Cardiac muscle cell (in vitro differentiated cells and primary cell): ENCODE results near the gene LCA5L. TPM values are rescaled to one million over a fixed set of nuclear protein-coding genes. Genes with fewer than 3 reads are reported as not detected.
A peak's percentile ranks its signal among the peaks of the same experiment; 100 is the strongest.

Source experiments
- DNase-seq, 2 donors: peaks; one replicate each; pipeline versions ENCODE4 v3.0.0 to v3.0.0-alpha.2; 2010 to 2017; ENCODE audit warnings: low read depth in 1 of 2, low spot score in 1 of 2
- H3K27ac ChIP-seq: fragments of 200-600 bp; sonication (generic); 2 replicates; pipeline ENCODE4 v1.5.1; 2016
- H3K27me3 ChIP-seq: fragments of 200-600 bp; sonication (generic); 2 replicates; pipeline ENCODE4 v1.6.0; 2016; ENCODE audit warnings: control low read depth
- H3K36me3 ChIP-seq: fragments of 200-600 bp; sonication (generic); 2 replicates; pipeline ENCODE4 v1.5.1; 2016; ENCODE audit warnings: control low read depth
- H3K4me1 ChIP-seq: fragments of 200-600 bp; sonication (generic); 2 replicates; pipeline ENCODE4 v1.8.1; 2017; ENCODE audit warnings: low read depth, mild to moderate bottlenecking, mixed run types
- H3K4me3 ChIP-seq: fragments of 200-600 bp; sonication (generic); 2 replicates; pipeline ENCODE4 v1.5.1; 2016; ENCODE audit warnings: mild to moderate bottlenecking
- H3K9me3 ChIP-seq: fragments of 200-600 bp; sonication (generic); 2 replicates; pipeline ENCODE4 v1.5.1; 2017; ENCODE audit warnings: low read depth, mild to moderate bottlenecking, control low read depth
- CTCF ChIP-seq: IDR thresholded peaks from 2 replicates; pipeline ENCODE4 v1.5.1; 2012; ENCODE audit warnings: low read depth, mild to moderate bottlenecking, low read length
- polyA plus RNA-seq: library from polyadenylated mRNA; unstranded; fragments of >200 nt; fragmentation: Nextera tagmentation; extraction: Ambion mirVana; gene quantifications from 2 replicates; pipeline ENCODE4 v1.2.1, GENCODE V29; 2016
- total RNA-seq: library from RNA; depleted of rRNA; stranded (reverse); fragments of >200 nt; gene quantifications from 2 replicates; pipeline ENCODE4 v1.2.3, GENCODE V29; 2016

Gene LCA5L
- total and polyA plus RNA-seq, 2 experiments from 2014 or later, result 2.9 to 5.0 TPM

- no peaks in the 10 kb centered on the region for H3K27me3 ChIP-seq
- peak within 1 kb of the TSS; percentile 45 for H3K4me3 ChIP-seq
- peak within 1 kb of the TSS; percentile 98 for H3K27ac ChIP-seq
- DNase-seq, result peak; percentile 51 to 95
- TF ChIP-seq CTCF, result no peak
- H3K4me1 ChIP-seq, result peaks cover 61% of the 10 kb centered on the region
- H3K36me3 ChIP-seq, result no peaks in the 10 kb centered on the region
- H3K9me3 ChIP-seq, result no peaks in the 10 kb centered on the region
Measured at GRCh38 chr21:39451332-39452206, 6.0 kb upstream of the LCA5L start, which contains the start of gene SH3BGR. TSS of gene SH3BGR (plus strand) at chr21:39451970. CDS start at chr21:39452097, 127 bp downstream.

- no peaks in the 10 kb centered on the region for H3K36me3 ChIP-seq
- H3K27ac ChIP-seq, result no peak overlapping the region
- no peaks in the 10 kb centered on the region for H3K9me3 ChIP-seq
- DNase-seq, result no peak
- H3K4me3 ChIP-seq, result no peak overlapping the region
- H3K4me1 ChIP-seq, result peaks cover 35% of the 10 kb centered on the region
- TF ChIP-seq CTCF, result no peak
- no peaks in the 10 kb centered on the region for H3K27me3 ChIP-seq
Measured at GRCh38 chr21:39447264-39447663, 1.7 kb upstream of the LCA5L start.

- TF ChIP-seq CTCF, result no peak
- no peaks in the 10 kb centered on the region for H3K27me3 ChIP-seq
Measured at GRCh38 chr21:39444421-39445180, 977 bp downstream of the LCA5L start.

GRCh38 chr21:39441502-39442475 lies 3.8 kb downstream of the LCA5L start:
- peaks cover 19% of the 10 kb centered on the region for H3K4me1 ChIP-seq
- H3K9me3 ChIP-seq, result no peaks in the 10 kb centered on the region
- DNase-seq, result peak; percentile 66 to 68
- peak overlapping the region; percentile 100 for H3K27ac ChIP-seq
- TF ChIP-seq CTCF, result peak; percentile 86
- no peak overlapping the region for H3K4me3 ChIP-seq
- no peaks in the 10 kb centered on the region for H3K27me3 ChIP-seq
- H3K36me3 ChIP-seq, result no peaks in the 10 kb centered on the region

More at GRCh38 chr21:39444421-39445180, 977 bp downstream of the LCA5L start:
- no peaks in the 10 kb centered on the region for H3K9me3 ChIP-seq
- no peaks in the 10 kb centered on the region for H3K36me3 ChIP-seq
- DNase-seq, result peak; percentile 66 to 91
- H3K27ac ChIP-seq, result peak overlapping the region; percentile 100
- peak overlapping the region; percentile 90 for H3K4me3 ChIP-seq
- peaks cover 19% of the 10 kb centered on the region for H3K4me1 ChIP-seq

- no peak overlapping the region for H3K27ac ChIP-seq
- no peaks in the 10 kb centered on the region for H3K36me3 ChIP-seq
- H3K9me3 ChIP-seq, result no peaks in the 10 kb centered on the region
- no peaks in the 10 kb centered on the region for H3K27me3 ChIP-seq
- no peak for TF ChIP-seq CTCF
- peaks cover 11% of the 10 kb centered on the region for H3K4me1 ChIP-seq
- no peak overlapping the region for H3K4me3 ChIP-seq
- DNase-seq, result no peak
Measured at GRCh38 chr21:39439232-39439631, 6.3 kb downstream of the LCA5L start.
